RPMI7951 (cell line): Measurements from ENCODE around the gene PSEN2. TPM values are rescaled to one million over a fixed set of nuclear protein-coding genes. Genes with fewer than 3 reads are reported as not detected.

ENCODE experiments used
- DNase-seq: peaks from one replicate; pipeline ENCODE4 v3.0.0-alpha.2; 2012; ENCODE audit warnings: low read depth
- total RNA-seq: library from RNA; depleted of rRNA; stranded (reverse); fragments of >200 nt; shearing (Covaris generic); gene quantifications from 2 replicates; pipeline ENCODE4 v1.2.3, GENCODE V29; 2014

Gene PSEN2
- total RNA-seq, 1 experiment from 2014 or later = 13.3 TPM

GRCh38 chr1:226864311-226864710 lies 6.1 kb upstream of the PSEN2 start:
- no peak for DNase-seq

- no peak for DNase-seq
Observed at GRCh38 chr1:226865590-226865989, 4.8 kb upstream of the PSEN2 start.

GRCh38 chr1:226867461-226868054 lies 2.9 kb upstream of the PSEN2 start:
- no peak for DNase-seq

GRCh38 chr1:226868726-226869125 lies 1.7 kb upstream of the PSEN2 start:
- DNase-seq = no peak

- peak; percentile 62 for DNase-seq
Observed at GRCh38 chr1:226870026-226870400, 403 bp upstream of the PSEN2 start.

- no peak for DNase-seq
Observed at GRCh38 chr1:226871636-226872327, 1.4 kb downstream of the PSEN2 start.

GRCh38 chr1:226872437-226872836 lies 2.0 kb downstream of the PSEN2 start:
- DNase-seq = no peak

GRCh38 chr1:226873771-226874578 lies 3.6 kb downstream of the PSEN2 start:
- no peak for DNase-seq

- no peak for DNase-seq
Observed at GRCh38 chr1:226874579-226875425, 4.4 kb downstream of the PSEN2 start.

GRCh38 chr1:226875641-226876295 lies 5.4 kb downstream of the PSEN2 start:
- no peak for DNase-seq

- DNase-seq = no peak
Observed at GRCh38 chr1:226877669-226878068, 7.3 kb downstream of the PSEN2 start.

- DNase-seq = no peak
Observed at GRCh38 chr1:226880372-226881287, 10.2 kb downstream of the PSEN2 start.

- no peak for DNase-seq
Observed at GRCh38 chr1:226881515-226882185, 11.2 kb downstream of the PSEN2 start.

- no peak for DNase-seq
Observed at GRCh38 chr1:226882187-226882586, 11.8 kb downstream of the PSEN2 start.

GRCh38 chr1:226882631-226883409 lies 12.4 kb downstream of the PSEN2 start:
- DNase-seq = peak; percentile 56

- no peak for DNase-seq
Observed at GRCh38 chr1:226883630-226884029, 13.2 kb downstream of the PSEN2 start.

GRCh38 chr1:226884116-226884625 lies 13.8 kb downstream of the PSEN2 start:
- DNase-seq = no peak

GRCh38 chr1:226884966-226885820 lies 14.8 kb downstream of the PSEN2 start:
- no peak for DNase-seq
